Skin epidermis (tissue), 12 donors: ENCODE measurements around the gene GATA1.

Experiments used
- H3K27ac ChIP-seq, 21 experiments: fragments of 200-600 bp; sonication (generic) in 11 of 21; one replicate each; pipeline ENCODE4 v1.5.0; 2020; ENCODE audit warnings: mild to moderate bottlenecking in 3 of 21, inconsistent platforms in 2 of 21, moderate library complexity in 2 of 21
- H3K4me3 ChIP-seq, 7 experiments: fragments of 200-600 bp; sonication (generic) in 2 of 7; one replicate each; pipeline ENCODE4 v1.5.0; 2020; ENCODE audit warnings: inconsistent platforms in 2 of 7, mild to moderate bottlenecking in 2 of 7, moderate library complexity in 1 of 7

The GATA1 gene

DNA sequence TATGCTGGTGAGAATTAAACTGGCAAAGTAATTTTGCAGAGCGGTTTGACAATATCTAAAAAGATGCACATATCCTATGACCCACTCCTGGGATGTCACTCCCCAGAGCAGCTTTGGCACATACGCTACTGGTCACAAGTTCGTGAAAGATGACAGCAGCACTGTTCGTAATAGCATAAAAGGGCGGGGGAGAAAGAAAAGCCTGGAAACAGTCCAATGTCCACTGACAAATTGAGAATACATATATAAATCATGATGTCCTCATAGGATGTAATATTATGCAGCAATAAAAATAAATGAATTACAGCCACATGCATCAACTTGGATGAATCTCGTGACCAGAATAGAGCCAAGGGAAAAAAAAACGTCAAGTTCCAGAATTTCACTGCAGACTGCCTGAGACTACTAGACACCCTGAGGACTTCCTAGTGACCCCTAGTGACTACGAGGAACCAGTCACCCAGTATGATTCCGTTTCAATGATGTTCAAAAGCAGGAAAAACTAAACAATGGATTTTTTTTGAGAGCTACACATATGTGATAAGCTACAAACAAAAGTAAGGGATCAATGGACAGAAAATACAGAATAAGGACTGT, 47.2 kb downstream of the GATA1 start:
- no peak overlapping the region for H3K27ac ChIP-seq
- H3K4me3 ChIP-seq, result no peak overlapping the region

DNA sequence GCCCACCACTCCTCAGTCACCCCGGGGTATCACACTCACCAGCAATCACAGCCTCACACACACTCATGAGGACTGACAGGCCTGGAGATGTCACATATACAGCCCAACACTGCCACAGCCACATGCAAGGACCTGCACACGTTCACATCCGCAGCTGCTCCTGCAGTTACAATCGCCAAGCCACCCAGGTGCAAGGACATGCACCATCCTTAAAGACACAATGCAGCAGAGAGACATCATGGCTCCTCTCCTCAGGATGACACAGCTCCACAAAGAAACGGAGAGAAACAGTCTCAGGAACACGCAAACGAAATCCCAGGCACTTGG, 48.0 kb downstream of the GATA1 start:
- no peak overlapping the region for H3K27ac ChIP-seq
- H3K4me3 ChIP-seq, result no peak overlapping the region

DNA sequence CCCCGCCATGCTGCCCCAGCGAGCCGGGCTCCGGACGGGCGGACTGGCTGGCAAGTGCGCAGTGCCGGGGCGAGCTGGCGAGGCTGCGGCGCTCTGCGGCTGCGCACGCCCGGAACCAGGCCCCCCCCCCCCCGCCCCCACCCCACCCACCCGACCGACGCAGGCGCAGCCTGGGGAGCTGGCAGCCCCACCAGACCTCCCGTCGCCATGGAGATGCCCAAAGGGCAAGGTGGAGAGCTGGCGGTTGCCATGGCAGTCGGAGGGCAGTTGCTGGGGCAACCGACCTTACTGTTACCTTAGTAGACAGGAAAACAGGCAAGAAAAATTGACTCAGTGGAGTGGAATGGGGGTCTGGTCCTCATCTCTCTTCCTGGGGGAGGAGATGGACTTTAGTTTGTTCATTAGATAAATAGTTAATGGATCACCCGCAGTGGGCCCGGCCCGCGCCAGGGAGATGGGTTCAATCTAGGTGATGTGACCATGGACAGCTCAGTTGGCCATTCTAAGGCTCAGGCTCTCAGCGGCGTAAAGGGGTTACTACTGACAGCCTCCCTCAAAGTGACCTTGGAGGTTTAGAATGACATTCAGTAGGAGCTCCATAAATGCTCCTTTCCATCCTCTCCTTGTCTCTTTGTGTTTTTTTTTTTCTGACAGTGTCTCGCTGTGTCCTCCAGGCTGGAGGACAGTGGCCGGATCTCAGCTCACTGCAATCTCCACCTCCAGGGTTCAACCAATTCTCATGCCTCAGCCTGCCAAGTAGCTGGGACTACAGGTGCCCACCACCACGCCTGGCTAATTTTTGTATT, 49.3 kb downstream of the GATA1 start, which contains the start of gene PCSK1N:
Gene PCSK1N (minus strand): TSS at position 87 of the 806 bp plus-strand sequence. CDS start 78 bp downstream, at position 9.
- Histone ChIP-seq H3K27ac (no peak within 1 kb of the TSS), H3K4me3 (peak within 1 kb of the TSS in 6 of 7 experiments; percentile 8 to 40 (median 22))

DNA sequence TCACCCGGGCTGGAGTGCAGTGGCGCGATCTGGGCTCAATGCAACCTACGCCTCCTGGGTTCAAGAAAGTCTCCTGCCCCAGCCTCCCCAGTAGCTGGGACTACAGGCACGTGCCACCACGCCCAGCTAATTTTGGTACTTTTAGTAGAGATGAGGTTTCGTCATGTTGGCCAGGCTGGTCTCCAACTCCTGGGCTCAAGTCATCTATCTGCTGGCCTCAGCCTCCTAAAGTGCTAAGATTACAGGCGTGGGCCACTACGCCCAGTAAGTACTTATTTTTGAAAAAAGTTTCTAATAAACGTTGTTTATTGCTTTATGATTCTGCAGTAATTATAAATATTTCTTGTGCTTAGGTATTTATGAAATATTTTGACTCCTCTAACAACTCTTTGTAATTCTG, 53.3 kb downstream of the GATA1 start:
- H3K4me3 ChIP-seq, result no peak overlapping the region
- H3K27ac ChIP-seq, result no peak overlapping the region
